Measurements from ENCODE around the gene SPAG16. TPM values are rescaled to one million over a fixed set of nuclear protein-coding genes. Genes with fewer than 3 reads are reported as not detected.

Gene SPAG16
- total and polyA plus RNA-seq, 2 donors (not counting 1 experiment from before 2014, with no cell fraction given): 3.4 to 8.6 TPM

DNA sequence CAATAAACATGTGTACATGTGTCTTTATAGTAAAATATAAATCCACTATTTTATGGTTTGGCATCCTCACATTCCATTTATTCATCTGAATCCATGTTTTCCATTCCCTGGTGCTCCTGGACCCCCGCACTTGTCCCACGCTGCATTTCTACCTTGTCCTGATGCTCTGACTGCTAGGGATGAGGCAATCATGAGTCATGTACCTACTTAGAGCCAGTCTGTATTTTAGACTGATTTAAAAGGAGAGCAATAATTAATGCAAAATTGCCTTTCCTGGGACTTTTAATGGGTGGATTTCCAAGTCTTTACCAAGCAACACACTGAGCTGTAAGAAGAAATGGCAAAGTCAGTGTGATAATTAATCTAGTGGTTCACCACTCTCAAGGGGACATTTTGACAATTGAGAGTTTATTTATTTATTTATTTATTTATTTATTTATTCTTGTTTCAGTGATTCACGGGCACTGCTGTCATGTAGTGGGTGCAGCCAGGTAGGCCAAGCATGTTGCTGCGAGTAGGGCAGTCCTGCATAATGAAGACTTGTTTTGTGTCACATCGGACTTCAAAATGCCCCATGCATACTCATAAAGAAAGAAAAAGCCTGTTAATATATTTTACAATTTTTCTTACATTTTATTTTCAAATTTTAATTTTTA, 707.3 kb downstream of the SPAG16 start:
- Mint-ChIP-seq H3K27me3 (no peaks in the 10 kb centered on the region), H3K4me1 (no peaks in the 10 kb centered on the region), H3K9me3 (ENCODE audit: insufficient read depth) (no peaks in the 10 kb centered on the region), H3K27ac (no peak overlapping the region), H3K4me3 (no peak overlapping the region)
- TF ChIP-seq, protein P1, sequence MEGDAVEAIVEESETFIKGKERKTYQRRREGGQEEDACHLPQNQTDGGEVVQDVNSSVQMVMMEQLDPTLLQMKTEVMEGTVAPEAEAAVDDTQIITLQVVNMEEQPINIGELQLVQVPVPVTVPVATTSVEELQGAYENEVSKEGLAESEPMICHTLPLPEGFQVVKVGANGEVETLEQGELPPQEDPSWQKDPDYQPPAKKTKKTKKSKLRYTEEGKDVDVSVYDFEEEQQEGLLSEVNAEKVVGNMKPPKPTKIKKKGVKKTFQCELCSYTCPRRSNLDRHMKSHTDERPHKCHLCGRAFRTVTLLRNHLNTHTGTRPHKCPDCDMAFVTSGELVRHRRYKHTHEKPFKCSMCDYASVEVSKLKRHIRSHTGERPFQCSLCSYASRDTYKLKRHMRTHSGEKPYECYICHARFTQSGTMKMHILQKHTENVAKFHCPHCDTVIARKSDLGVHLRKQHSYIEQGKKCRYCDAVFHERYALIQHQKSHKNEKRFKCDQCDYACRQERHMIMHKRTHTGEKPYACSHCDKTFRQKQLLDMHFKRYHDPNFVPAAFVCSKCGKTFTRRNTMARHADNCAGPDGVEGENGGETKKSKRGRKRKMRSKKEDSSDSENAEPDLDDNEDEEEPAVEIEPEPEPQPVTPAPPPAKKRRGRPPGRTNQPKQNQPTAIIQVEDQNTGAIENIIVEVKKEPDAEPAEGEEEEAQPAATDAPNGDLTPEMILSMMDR (IDR thresholded peaks at IDR 0.05): no peak
- TF ChIP-seq EZH2 (IDR thresholded peaks at IDR 0.05; ENCODE audit: borderline replicate concordance, insufficient read depth, low read depth, low read length, poor library complexity, severe bottlenecking): no peak
- Histone ChIP-seq H3K27ac (ENCODE audit: low read length in 2 of 2) (no peak overlapping the region), H3K79me2 (ENCODE audit: control insufficient read depth, insufficient read depth, low read length) (no peaks in the 10 kb centered on the region), H2AFZ (ENCODE audit: insufficient read depth, low read depth, low read length, poor library complexity, severe bottlenecking) (no peak overlapping the region), H3K36me3 (replicated peaks in 1 of 2; ENCODE audit: control extremely low read depth in 1 of 2, control insufficient read depth in 1 of 2, extremely low read depth in 1 of 2, insufficient read depth in 2 of 2, low read length in 1 of 2) (no peaks in the 10 kb centered on the region), H3K9ac (ENCODE audit: low read length) (no peak overlapping the region), H3K27me3 (replicated peaks in 1 of 4; ENCODE audit: control extremely low read depth in 1 of 4, control insufficient read depth in 3 of 4, insufficient read depth in 4 of 4, low read length in 3 of 4) (no peaks in the 10 kb centered on the region), H3K4me2 (replicated peaks; ENCODE audit: low read depth, low read length, poor library complexity, severe bottlenecking) (no peak overlapping the region), H3K4me3 (ENCODE audit: control extremely low read depth in 1 of 5, extremely low read depth in 1 of 5, insufficient read depth in 1 of 5, low read depth in 2 of 5, low read length in 4 of 5) (no peak overlapping the region), H3K9me3 (ENCODE audit: control extremely low read depth in 1 of 3, control insufficient read depth in 2 of 3, insufficient read depth in 1 of 3, low read length in 2 of 3) (no peaks in the 10 kb centered on the region), H4K20me1 (ENCODE audit: control insufficient read depth, insufficient read depth, low read length, poor library complexity, severe bottlenecking) (no peaks in the 10 kb centered on the region), H3K4me1 (ENCODE audit: control insufficient read depth in 2 of 2, insufficient read depth in 2 of 2, low read length in 2 of 2) (no peaks in the 10 kb centered on the region)
- ChIA-PET POLR2A (no interaction called here), CTCF (no interaction called here)
- ATAC-seq (ENCODE audit: low read depth) (no peak), DNase-seq (no peak)
- intact Hi-C loops (cut with micrococcal nuclease): no loop called here
- no CpG with 5 or more reads among the region's 5 CpGs for WGBS (ENCODE audit: insufficient coverage)

DNA sequence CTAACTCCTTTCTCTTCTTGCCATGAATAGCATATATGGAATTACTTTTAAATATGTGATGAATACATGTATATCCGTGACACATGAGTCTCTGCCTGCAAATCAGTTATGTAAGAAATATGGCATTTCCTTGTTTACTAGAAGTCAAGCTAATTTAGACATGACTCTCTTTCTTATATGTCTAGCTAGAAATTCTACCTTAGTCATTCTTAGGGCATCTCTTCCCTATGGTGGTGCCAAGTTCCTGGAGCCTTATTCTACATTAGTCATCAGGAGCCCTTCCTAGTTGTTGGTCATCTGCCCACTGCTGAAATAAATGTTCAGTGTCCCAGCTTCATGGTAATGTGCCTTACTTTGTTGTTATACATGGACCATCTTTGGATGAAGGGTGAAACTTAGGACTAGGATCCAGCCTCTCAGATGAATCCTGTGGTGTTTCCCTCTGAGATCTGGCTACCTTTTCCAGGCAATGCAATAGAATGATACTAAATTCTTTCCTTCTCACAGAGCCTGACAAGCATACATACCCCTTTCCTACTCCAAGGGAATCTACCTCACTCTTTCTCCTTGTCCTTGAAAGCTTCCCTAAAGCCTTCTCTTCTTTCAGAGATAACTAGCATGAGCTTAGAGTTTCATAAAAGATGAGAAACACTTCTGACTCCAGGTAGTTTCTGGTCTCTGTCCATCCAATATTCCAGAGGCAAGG, 711.3 kb downstream of the SPAG16 start:
- CTCF ChIA-PET: no interaction called here
- H3K27ac ChIP-seq (ENCODE audit: low read length in 2 of 2): no peak overlapping the region

More for the DNA sequence above, 711.3 kb downstream of the SPAG16 start:
- no peak for ATAC-seq (ENCODE audit: low read depth)
- Histone ChIP-seq H3K4me3 (ENCODE audit: control extremely low read depth in 1 of 5, extremely low read depth in 1 of 5, insufficient read depth in 1 of 5, low read depth in 2 of 5, low read length in 4 of 5) (no peak overlapping the region), H3K9me3 (ENCODE audit: control extremely low read depth in 1 of 3, control insufficient read depth in 2 of 3, insufficient read depth in 1 of 3, low read length in 2 of 3) (peaks cover 0 to 5% (median 0%) of the 10 kb centered on the region in 3 donors), H3K27me3 (replicated peaks in 1 of 4; ENCODE audit: control extremely low read depth in 1 of 4, control insufficient read depth in 3 of 4, insufficient read depth in 4 of 4, low read length in 3 of 4) (no peaks in the 10 kb centered on the region), H3K9ac (ENCODE audit: low read length) (no peak overlapping the region), H3K4me1 (ENCODE audit: control insufficient read depth in 2 of 2, insufficient read depth in 2 of 2, low read length in 2 of 2) (no peaks in the 10 kb centered on the region), H3K36me3 (replicated peaks in 1 of 2; ENCODE audit: control extremely low read depth in 1 of 2, control insufficient read depth in 1 of 2, extremely low read depth in 1 of 2, insufficient read depth in 2 of 2, low read length in 1 of 2) (no peaks in the 10 kb centered on the region), H3K4me2 (replicated peaks; ENCODE audit: low read depth, low read length, poor library complexity, severe bottlenecking) (no peak overlapping the region), H2AFZ (ENCODE audit: insufficient read depth, low read depth, low read length, poor library complexity, severe bottlenecking) (no peak overlapping the region), H3K79me2 (ENCODE audit: control insufficient read depth, insufficient read depth, low read length) (no peaks in the 10 kb centered on the region), H4K20me1 (ENCODE audit: control insufficient read depth, insufficient read depth, low read length, poor library complexity, severe bottlenecking) (no peaks in the 10 kb centered on the region)
- TF ChIP-seq EZH2 (IDR thresholded peaks at IDR 0.05; ENCODE audit: borderline replicate concordance, insufficient read depth, low read depth, low read length, poor library complexity, severe bottlenecking): no peak
- TF ChIP-seq, protein P1 (IDR thresholded peaks at IDR 0.05): no peak
- no peaks in the 10 kb centered on the region for H3K27me3 Mint-ChIP-seq
- no peak overlapping the region for H3K27ac Mint-ChIP-seq
- WGBS (ENCODE audit: insufficient coverage): no CpG with 5 or more reads among the region's 1 CpG
- intact Hi-C loops (cut with micrococcal nuclease): no loop called here
- H3K4me3 Mint-ChIP-seq: no peak overlapping the region
- POLR2A ChIA-PET: no interaction called here
- H3K4me1 Mint-ChIP-seq: no peaks in the 10 kb centered on the region
- no peak for DNase-seq
- no peaks in the 10 kb centered on the region for H3K9me3 Mint-ChIP-seq (ENCODE audit: insufficient read depth)

All from B cell (primary cell).